ENCODE data around the gene ZFYVE28. TPM values are rescaled to one million over a fixed set of nuclear protein-coding genes. Genes with fewer than 3 reads are reported as not detected.

Gene ZFYVE28
- total RNA-seq, 6 donors from 2014 or later = 10.8 to 51.3 (median 15.2) TPM

GRCh38 chr4:2365913-2366210, 52.6 kb downstream of the ZFYVE28 start:
- no peaks in the 10 kb centered on the region for H3K27me3 ChIP-seq
- no peak for TF ChIP-seq EP300 (IDR thresholded peaks at IDR 0.05)
- TF ChIP-seq, protein P1, sequence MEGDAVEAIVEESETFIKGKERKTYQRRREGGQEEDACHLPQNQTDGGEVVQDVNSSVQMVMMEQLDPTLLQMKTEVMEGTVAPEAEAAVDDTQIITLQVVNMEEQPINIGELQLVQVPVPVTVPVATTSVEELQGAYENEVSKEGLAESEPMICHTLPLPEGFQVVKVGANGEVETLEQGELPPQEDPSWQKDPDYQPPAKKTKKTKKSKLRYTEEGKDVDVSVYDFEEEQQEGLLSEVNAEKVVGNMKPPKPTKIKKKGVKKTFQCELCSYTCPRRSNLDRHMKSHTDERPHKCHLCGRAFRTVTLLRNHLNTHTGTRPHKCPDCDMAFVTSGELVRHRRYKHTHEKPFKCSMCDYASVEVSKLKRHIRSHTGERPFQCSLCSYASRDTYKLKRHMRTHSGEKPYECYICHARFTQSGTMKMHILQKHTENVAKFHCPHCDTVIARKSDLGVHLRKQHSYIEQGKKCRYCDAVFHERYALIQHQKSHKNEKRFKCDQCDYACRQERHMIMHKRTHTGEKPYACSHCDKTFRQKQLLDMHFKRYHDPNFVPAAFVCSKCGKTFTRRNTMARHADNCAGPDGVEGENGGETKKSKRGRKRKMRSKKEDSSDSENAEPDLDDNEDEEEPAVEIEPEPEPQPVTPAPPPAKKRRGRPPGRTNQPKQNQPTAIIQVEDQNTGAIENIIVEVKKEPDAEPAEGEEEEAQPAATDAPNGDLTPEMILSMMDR (IDR thresholded peaks at IDR 0.05) = no peak
- no peak for TF ChIP-seq POLR2A (IDR thresholded peaks at IDR 0.05)
- TF ChIP-seq POLR2AphosphoS5 (IDR thresholded peaks at IDR 0.05) = no peak
- ATAC-seq (ENCODE audit: low FRiP score in 2 of 2) (no peak), DNase-seq (no peak)
- H3K36me3 ChIP-seq = peaks cover 0 to 5% (median 0%) of the 10 kb centered on the region in 4 donors
- H3K9me3 ChIP-seq = peaks cover 0 to 6% (median 5%) of the 10 kb centered on the region in 4 donors
- no peak overlapping the region for H3K4me3 ChIP-seq
- H3K27ac ChIP-seq = no peak overlapping the region
- H3K4me1 ChIP-seq = peaks cover 4 to 19% (median 14%) of the 10 kb centered on the region in 4 donors
- 82% methylated on average over 9 of the region's 9 CpGs for WGBS, 2 donors

DNA sequence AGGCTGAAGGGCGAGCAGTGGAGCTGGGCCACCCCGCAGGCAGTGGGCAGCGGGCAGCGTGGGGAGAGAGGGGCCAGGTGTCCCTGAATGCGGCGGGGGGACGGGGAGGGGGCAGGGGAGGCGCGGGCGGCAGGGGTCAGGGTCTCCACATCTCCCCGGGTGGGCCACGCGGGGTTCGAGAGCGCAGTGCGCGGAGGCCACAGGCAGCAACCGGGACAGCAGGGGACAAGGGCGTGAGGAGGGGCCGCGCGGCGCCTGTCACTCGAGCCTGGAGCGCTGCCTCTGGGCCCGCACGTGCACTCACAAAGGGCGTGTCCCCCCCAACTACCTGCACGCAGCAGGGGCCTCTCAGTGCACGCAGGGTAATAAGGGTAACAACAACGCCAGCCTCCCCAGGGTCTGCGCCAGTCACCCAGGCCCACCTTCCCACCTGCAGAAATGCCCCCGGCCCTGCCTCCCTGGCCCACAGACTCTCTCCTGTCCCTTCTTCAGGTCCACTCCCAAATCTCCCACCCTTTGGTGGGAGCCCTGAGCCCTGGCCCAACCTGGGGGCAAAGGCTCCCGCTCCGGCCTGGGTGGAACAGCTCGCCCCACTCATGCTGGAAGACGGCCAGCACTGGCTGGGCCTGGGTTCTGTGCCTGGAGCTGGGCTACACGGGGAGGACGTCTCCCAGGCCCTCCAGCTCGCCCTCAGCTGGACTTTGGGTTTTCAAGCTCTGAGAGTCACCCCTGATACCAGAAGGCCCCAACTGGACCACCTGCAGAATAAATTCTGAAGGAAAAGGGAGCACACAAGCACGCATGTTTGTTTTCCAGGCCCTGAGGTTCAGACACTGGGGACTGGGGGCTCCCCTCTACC, 53.2 kb downstream of the ZFYVE28 start:
- peak in 1 of 2 donors; percentile 86 for DNase-seq

GRCh38 chr4:2364654-2365053, 53.8 kb downstream of the ZFYVE28 start:
- Histone ChIP-seq H3K27ac (no peak overlapping the region), H3K4me1 (peaks cover 4 to 19% (median 14%) of the 10 kb centered on the region in 4 donors), H3K4me3 (peak overlapping the region; percentile 25 to 54 (median 48)), H3K9me3 (peaks cover 0 to 6% (median 5%) of the 10 kb centered on the region in 4 donors), H3K36me3 (no peaks in the 10 kb centered on the region), H3K27me3 (no peaks in the 10 kb centered on the region)
- DNase-seq = peak in 1 of 2 donors; percentile 92
- ATAC-seq (ENCODE audit: low FRiP score in 2 of 2) = peak; percentile 37 to 92
- 0 to 21% methylated on average over 10 to 15 of the region's 47 CpGs for WGBS, 2 donors
- TF ChIP-seq EP300 (IDR thresholded peaks at IDR 0.05) = no peak
- no peak for TF ChIP-seq POLR2A (IDR thresholded peaks at IDR 0.05)
- TF ChIP-seq POLR2AphosphoS5 (IDR thresholded peaks at IDR 0.05) = no peak
- TF ChIP-seq, protein P1 (IDR thresholded peaks at IDR 0.05) = no peak

More for the DNA sequence above, 53.2 kb downstream of the ZFYVE28 start:
- 31 to 50% methylated on average over 21 to 25 of the region's 41 CpGs for WGBS, 2 donors
- peak overlapping the region; percentile 25 to 54 (median 48) for H3K4me3 ChIP-seq
- peaks cover 0 to 6% (median 5%) of the 10 kb centered on the region in 4 donors for H3K9me3 ChIP-seq
- no peaks in the 10 kb centered on the region for H3K27me3 ChIP-seq
- H3K4me1 ChIP-seq = peaks cover 4 to 19% (median 14%) of the 10 kb centered on the region in 4 donors
- no peaks in the 10 kb centered on the region for H3K36me3 ChIP-seq
- TF ChIP-seq POLR2A (IDR thresholded peaks at IDR 0.05) (no peak), POLR2AphosphoS5 (IDR thresholded peaks at IDR 0.05) (no peak), EP300 (IDR thresholded peaks at IDR 0.05) (no peak)
- TF ChIP-seq, protein P1 (IDR thresholded peaks at IDR 0.05) = no peak
- H3K27ac ChIP-seq = no peak overlapping the region
- no peak for ATAC-seq (ENCODE audit: low FRiP score in 2 of 2)

- ATAC-seq (ENCODE audit: low FRiP score in 2 of 2) = no peak
- Histone ChIP-seq H3K4me3 (peak overlapping the region in 3 of 4 donors; percentile 41 to 54 (median 54)), H3K27me3 (no peaks in the 10 kb centered on the region), H3K4me1 (peaks cover 4 to 19% (median 14%) of the 10 kb centered on the region in 4 donors), H3K36me3 (no peaks in the 10 kb centered on the region), H3K9me3 (peaks cover 0 to 5% (median 4%) of the 10 kb centered on the region in 4 donors), H3K27ac (no peak overlapping the region)
- DNase-seq = peak in 1 of 2 donors; percentile 65
- WGBS, 2 donors = 64 to 86% methylated on average over 5 to 13 of the region's 17 CpGs
- TF ChIP-seq, protein P1 (IDR thresholded peaks at IDR 0.05) = no peak
- TF ChIP-seq POLR2AphosphoS5 (IDR thresholded peaks at IDR 0.05) (no peak), EP300 (IDR thresholded peaks at IDR 0.05) (no peak), POLR2A (IDR thresholded peaks at IDR 0.05) (no peak)
Observed at GRCh38 chr4:2363951-2364653, 54.3 kb downstream of the ZFYVE28 start.
